Activated CD4-positive, CD25-positive, alpha-beta regulatory T cell treated with anti-CD3 and anti-CD28 coated beads, Interleukin-2, amount 50 U/mL, for 24 hours (primary cell): ENCODE measurements around the gene BCO1.
A peak's percentile ranks its signal among the peaks of the same experiment; 100 is the strongest.

Experiments
- ATAC-seq, 2 donors: fragments of 150-1000 bp; cut with Tn5 transposase; one replicate each; pipeline ENCODE4 v1.10.0; 2021; ENCODE audit warnings: mild to moderate bottlenecking in 1 of 2, moderate library complexity in 1 of 2

The BCO1 gene

GRCh38 chr16:81232740-81233367, 5.6 kb upstream of the BCO1 start:
- ATAC-seq = no peak

DNA sequence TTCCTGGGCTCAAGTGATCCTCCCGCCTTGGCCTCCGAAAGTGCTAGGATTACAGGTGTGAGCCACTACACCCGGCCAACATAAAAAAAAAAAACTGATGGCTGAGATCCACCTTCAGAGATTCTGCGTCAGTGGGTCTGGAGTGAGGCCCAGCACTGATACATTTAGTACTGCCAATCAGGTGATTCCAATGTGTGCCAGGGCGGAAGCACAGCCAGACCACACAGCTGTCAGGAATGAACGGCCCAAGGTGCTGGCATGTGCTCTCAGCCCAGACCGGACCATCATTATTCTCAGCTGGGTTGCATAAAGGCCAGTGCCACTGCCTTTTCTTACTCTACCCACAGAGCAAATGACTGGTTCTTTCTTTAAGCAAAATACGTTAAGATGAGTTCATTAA, 1.2 kb upstream of the BCO1 start:
- no peak for ATAC-seq

GRCh38 chr16:81237942-81238295, 570 bp upstream of the BCO1 start:
- no peak for ATAC-seq

- no peak for ATAC-seq
Observed at GRCh38 chr16:81239367-81240121, 1.1 kb downstream of the BCO1 start.

DNA sequence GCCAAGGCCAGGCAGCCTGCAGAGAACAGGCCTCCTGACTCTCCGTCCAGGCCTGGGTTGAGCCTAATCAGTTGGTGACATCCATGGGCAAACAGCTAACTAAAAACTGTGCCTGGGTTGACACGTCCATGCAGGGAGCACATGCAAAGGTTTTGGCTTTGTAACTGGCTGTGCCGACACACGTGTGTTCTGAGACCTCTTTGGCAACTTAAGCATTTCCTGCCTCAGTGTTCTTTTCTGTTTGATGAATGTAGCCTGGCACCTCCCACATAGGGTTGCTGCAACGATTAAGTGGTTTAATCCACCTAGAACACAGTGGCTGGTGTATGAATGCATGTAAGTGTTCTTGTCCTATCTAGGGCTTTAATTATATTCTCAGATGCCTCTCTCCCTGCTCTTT, 3.2 kb downstream of the BCO1 start:
- no peak for ATAC-seq

DNA sequence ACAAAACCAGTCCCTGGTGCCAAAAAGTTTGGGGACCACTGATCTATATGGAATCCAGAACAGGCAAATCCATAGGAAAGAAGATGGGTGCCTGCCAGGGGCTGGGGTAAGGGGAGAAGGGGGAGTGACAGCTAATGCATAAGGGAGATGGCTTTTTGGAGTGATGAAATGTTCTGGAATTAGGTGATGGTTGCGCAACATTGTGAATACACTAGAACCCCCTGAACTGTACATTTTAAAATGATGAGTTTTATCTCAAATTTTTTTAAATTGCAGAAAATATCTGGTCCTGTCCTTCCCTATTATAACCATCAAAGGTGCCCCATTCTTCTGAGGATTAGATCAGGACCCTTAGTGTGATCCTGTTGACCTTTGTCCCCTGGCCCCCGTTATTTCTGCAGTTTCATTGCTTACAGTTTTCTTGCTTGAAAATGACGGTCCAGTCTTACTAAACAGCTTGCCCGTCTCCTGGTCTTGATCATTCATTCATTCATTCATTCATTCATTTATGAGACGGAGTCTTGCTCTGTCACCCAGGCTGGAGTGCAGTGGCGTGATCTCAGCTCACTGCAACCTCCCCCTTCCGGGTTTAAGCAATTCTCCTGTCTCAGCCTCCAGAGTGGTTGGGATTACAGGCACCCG, 4.6 kb downstream of the BCO1 start:
- no peak for ATAC-seq

- no peak for ATAC-seq
Observed at GRCh38 chr16:81243942-81244341, 5.5 kb downstream of the BCO1 start.

GRCh38 chr16:81251871-81252270, 13.4 kb downstream of the BCO1 start:
- ATAC-seq = no peak

DNA sequence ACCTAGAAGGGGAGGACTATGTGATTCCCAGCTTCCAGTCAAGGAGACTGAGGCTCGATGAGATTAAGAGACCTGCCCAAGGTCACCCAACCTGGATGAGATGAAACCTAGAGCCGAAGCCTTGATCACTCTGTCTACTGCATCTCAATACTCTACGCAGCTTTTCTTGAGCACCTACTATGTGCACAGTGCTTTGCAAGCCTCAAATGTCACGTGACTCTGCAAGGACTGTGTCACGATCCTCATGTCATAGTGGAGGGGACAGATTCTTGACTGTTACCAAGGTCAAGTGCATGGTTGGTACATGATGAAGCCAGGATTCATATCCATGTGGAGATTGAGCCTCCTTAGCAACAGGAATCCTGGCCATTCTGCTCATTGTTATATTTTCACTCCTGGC, 14.7 kb downstream of the BCO1 start:
- ATAC-seq = no peak

GRCh38 chr16:81254922-81255526, 16.5 kb downstream of the BCO1 start:
- no peak for ATAC-seq

DNA sequence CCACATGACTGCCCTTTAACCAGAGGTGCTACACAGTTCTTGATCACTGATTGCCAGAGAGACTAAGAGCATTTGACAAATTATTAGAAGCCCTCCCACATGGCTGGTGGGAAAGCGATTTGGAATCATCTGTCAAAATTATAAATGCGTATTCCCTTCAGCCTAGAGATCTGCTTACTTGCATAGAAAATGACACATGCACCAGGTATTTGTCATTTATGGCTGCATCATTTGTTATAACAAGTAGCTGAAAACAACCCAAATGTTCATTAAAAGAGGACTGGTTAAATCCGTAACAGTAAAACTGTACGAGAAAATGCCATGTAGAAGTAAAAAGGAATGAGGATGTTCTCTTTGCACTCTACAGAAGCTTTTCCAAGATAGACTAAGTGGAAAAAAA, 21.4 kb downstream of the BCO1 start:
- ATAC-seq = no peak

DNA sequence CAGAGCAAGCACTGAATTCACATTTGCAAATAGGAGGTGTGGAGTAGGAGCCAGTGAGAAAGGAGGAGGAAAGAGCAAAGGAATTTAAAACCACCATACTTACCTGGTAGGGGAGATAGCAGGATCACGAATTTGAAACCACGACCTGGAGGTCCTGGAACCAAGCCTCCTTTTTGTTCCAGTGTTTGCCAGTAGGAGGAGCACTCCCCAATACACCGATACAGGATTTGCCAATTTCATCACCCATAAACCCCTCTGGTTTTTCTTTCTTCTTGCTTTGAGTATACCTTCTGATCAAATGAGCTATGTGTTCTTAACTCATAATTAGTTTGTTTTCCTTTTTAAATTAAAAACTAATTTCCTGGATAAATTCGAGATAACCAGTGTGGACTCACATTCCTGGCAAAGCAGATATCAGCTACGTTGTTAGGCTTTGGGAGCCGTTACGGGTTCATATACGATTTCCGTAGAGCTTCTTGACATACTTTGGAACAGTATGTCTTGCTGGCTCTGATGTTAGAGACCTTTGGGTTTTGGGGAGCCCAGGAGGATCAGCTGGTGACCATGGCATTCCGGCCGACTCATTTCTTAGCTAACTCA, 22.7 kb downstream of the BCO1 start:
- ATAC-seq = peak; percentile 27 to 51

DNA sequence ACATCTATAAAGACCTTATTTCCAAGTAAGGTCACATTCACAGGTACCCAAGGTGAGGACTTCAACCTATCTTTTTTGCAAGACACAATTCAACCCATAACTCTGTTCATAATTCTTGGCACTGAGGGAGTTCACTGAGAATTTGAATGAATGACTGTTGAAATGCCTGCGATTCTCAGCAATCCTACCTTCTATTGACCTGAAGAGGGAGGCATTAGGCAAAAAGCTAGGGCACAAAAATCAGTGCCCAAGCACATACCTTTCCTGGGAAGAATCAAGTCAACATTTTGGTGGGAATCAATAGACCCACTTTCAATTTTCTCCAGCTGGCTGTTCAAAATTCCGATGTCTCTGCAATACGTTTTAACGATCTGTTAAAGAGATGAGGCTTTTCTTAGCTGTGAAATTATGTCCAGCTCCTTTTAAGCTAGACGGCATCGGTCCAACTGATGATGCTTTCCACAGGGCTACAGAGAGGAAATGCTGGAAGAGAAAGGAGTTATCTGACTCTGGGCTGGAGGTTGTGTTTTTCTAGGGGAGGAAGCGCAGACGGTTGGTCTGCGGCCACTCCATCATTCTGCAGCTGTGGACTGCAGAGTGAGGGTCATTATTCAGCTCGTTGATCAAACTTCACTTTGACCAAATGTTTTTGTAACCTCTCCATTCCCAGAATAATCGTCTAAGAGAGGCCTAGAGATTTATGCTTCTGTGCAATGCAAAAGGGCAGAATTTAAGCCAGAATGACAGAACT, 25.2 kb downstream of the BCO1 start:
- no peak for ATAC-seq

- no peak for ATAC-seq
Observed at GRCh38 chr16:81264386-81264785, 25.9 kb downstream of the BCO1 start.

DNA sequence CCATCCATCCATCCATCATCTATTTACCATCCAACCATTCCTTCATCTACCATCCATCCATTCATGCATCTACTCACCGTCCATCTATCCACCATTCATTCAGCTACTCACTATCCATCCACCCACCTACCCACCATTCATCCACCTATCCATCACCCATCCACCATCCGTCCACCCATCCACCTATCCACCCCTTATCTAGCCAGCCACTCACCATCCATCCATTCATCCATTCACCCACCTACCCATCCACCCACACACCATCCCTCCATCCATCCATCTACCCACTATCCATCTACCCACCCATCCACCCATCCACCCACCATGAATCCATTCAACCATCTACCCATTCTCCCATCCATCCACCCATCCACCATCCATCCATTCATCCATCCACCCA, 26.6 kb downstream of the BCO1 start:
- ATAC-seq = no peak

DNA sequence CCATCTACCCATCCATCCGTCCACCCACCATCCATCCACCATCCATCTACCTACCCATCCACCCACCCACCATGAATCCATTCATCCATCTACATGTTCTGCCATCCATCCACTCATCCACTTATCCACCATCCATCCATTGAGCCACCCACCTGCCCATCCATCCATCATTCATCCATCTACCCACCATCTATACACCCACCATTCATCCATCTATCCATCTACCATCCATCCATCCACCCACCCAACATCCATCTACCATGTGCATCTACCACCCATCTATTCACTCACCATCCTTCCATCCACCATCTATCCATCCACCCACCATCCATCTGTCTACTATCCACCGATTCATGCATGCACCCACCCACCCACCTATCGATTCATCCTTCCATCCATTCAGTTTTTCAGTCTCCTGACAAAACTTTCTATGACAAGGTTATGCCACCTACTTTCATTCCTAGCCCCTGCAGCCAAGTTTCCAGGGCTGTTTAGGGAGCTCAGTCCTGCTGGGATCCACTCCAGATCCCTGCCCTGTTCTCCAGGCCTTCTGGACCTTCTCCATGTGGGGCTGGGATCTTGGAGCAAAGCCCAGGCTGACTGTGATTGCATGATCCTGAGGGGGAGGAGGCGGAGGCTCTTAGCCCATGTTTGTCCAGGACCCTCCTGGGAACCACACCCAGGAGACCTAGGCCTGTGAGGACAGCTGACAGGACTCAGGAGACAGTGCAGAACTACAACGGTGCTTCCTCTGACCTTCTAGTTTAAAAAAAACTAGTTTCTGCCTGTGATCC, 27.4 kb downstream of the BCO1 start:
- no peak for ATAC-seq

- peak; percentile 21 to 27 for ATAC-seq
Observed at GRCh38 chr16:81266680-81267095, 28.2 kb downstream of the BCO1 start.

DNA sequence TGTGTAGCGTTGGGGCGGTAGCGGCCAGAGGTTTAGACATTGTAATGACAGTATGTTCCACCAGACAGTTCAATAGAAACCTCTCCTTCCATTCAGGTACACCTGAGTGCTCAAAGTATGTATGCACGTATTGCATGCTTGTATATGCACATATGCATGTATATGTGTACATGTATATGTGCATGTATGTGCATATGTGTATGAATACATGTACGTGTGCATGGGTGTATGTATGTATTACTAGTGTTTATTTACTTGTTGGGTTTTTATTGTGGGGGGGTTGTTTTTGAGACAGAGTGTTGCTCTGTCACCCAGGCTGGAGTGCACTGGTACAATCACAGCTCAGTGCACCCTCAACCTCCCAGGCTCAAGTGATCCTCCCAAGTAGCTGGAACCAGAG, 30.0 kb downstream of the BCO1 start:
- no peak for ATAC-seq

GRCh38 chr16:81273223-81273950, 34.9 kb downstream of the BCO1 start:
- ATAC-seq = no peak

DNA sequence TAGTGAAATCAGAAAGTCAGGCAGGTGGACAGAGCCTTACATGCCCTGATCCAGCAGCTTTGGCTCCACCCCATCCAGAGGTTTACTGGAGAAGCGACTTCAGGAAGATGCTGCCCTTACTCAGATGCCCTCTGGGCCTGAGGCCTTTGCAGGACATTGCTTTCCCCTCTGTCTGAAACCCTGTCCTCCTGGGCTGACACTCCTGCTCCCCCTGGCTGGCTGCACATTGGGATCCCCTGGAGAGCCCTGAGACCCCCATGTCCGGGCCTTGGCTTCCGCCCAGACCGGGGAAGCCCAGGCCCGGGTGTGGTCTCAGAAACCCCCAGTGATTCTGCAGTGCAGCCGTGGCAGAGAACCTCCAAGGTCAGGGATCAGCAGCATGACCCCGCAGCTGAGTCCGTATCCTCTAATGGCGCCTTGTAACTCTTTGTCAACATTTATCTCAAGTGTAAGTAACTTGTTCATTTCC, 36.6 kb downstream of the BCO1 start:
- no peak for ATAC-seq

GRCh38 chr16:81275795-81276194, 37.3 kb downstream of the BCO1 start:
- no peak for ATAC-seq
